Raji (cell line): ENCODE data around the gene KIAA1217.

Experiments
- POLR2A ChIP-seq: IDR thresholded peaks from 2 replicates; pipeline ENCODE4 v1.6.1; 2011; ENCODE audit warnings: low read depth, low read length, control low read depth; ENCODE audit not compliant: insufficient read depth

The KIAA1217 gene

DNA sequence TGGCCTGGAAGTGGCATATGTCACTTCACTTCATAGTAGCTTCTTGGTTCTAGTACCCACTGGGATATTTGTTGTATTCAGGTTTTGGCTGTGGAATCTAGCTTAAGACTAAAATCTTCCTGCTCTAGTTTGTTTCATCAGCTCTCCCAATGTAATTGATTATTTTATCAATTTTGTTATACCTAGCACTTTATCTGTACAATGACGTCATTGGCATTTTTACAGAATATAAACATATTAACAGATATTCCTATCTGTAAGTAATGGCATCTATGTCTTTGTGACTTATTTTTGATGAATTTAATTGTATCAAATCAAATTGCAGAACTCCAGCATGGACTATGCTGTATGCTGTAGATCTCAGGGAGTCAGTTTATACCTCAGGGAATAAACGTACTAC is 19.7 kb downstream of the KIAA1217 start:
- no peak for TF ChIP-seq POLR2A

DNA sequence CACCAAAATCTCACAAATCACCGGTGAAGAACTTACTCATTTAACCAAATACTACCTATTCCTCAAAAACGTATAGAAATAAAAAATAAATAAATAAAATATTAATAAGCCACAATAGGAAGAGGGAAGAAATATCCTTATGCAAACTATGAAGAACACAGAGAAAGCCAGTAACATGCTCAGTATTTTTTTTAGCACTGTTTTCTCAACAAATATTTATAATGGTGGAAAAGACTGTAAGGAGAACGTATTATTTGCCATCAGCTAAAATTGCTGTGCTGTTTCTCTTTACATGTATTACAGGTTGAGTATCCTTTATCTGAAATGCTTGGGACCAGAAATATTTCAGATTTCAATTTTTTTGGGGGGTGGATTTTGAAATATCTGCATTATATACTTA is 21.0 kb downstream of the KIAA1217 start:
- TF ChIP-seq POLR2A, result no peak

DNA sequence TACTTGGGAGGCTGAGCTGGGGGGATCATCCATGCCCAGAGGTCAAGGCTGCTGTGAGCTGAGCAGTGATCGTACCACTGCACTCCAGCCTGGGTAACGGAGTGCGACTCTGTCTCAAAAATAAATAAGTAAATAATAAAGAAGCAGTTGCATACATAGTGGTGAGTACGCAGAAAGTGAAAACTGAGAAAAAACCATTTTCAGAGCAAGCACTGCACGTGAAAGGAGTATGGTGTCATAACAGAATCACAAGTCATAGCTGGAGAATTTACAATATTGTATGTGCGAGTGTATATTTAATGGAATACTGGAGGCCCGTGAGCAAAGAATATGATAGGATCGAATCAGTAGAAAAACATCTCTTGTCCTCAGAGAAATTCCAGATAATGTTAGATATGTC is 22.3 kb downstream of the KIAA1217 start:
- no peak for TF ChIP-seq POLR2A

DNA sequence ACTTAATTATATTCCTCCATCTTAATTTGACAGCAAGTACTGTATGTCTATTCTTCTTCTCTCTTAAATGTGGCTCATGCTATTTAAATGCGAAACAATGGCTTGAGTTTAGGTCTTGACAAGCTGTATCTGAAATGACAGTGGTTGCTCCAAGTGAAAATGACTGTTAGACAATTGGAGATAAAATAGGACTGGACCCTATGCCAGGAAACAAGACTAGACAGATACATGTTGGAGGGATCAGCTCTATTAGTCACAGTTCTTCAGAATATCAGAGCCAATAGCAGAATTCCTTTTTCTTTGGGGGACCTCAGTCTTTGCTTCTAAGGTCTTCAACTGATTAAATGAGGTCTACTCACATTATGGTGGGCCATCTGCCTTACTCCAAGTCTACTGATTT is 25.8 kb downstream of the KIAA1217 start:
- no peak for TF ChIP-seq POLR2A

DNA sequence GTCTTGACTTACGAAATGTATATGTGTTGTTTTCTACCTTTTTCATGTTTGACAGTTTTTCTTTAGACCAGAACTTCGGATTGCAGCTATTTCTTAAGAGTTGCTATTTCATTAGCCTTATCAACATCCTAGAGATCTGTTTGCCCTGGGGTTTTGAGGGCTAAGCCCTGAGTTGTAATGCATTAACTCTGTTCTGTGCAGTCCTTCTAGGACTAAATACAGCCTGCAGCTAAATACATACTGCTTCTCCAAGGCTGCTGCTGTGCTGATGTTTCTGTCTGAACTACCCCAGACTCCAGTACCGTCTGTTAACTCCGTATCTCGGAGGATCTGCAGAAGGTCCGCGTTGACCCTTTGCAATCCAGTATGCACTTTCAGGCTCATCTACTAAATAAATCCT is 26.5 kb downstream of the KIAA1217 start:
- no peak for TF ChIP-seq POLR2A

DNA sequence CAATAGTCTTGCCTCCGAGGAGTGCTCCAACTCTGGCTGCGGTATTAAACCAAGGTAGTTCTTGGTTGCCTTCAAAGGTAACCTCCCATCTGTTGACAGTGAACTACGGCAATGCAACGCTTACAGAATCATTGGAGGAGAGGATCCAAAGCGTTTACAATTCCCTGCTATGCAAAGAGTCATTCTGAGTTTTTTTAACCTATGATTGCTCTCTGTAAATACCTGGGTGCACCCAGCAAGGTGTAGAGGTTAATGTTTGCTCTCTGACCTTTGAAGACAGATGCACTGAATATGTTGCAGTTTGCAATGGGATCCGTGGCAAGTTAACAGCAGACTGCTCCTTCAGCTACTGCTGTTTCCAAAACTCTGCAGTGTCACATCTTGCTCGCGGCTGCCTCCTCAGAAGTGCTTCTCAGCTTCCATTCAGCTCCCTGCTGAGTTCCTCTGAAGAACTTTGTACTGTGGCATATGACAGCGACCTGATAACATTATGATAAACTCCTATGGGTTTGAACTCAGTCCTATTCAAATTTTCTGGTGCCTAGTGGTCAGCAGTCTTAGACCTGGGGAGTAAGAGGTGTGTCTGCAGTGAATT is 29.0 kb downstream of the KIAA1217 start:
- no peak for TF ChIP-seq POLR2A

DNA sequence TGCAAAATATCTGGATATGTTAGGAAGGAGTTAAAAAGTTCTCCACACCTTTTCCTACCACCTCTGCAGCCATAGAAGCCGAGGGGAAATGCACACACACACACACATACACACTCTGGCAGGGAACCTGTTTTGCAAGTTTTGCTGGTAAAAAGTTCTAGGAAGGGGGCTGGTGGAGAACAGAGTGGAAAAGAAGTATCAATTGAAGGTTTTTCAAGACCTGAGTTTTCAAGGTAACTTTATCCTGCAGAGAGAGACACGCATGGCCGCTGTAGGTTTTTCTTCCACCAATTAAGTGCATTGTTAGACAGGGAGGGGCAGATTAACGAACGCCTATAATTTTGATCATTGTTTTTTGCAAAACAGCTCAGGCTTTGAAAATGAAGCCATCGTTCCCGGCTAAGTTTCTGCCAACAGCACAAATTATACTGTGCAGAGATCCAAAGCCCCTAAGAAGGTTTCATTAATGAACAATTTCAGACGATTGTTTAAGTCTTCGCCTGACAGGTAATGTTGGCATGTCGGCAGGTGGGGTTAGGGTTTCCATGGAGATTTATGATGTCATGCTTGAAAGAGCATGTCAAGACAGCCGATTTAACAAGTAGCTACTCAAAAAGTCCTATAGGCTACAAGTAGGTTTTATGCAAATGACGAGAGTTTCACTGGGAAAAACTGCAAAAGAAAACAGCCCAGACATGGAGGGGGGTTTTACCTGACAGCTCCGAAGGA is 29.7 kb downstream of the KIAA1217 start:
- no peak for TF ChIP-seq POLR2A

DNA sequence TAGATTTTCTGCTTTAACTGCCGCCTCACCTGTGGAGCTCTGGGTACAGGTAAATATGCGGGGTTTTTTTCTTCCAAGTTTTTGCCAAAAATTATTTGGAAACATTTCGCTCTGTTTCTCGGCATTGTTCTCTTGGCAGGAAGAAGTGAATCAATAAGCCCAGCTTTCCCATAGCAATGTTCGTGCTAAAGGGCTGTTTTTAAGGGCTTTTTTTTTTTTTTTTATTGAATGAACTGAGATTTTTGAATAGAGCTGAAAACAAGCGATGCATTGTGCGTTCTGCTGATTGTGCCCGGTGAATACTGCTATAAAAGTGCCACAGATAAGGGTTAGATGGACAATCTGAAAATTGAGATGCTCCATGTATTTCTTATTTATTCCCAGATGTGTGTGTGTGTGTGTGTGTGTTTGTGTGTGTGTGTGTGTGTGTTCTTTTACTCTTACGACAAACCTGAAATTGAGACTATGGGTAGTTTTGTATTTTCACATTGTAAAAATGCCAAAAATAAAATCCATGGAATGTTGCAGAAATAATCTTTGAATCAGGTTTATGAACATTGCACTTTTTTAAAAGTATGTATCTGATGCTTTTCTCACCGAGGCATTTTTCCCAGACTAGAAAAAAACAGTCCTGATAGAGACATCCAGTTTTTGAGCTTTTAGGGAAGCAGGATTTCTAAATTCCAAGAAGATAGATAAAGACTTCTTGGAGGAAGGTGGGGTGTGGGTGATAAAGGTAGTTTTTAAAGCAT is 30.5 kb downstream of the KIAA1217 start:
- no peak for TF ChIP-seq POLR2A

DNA sequence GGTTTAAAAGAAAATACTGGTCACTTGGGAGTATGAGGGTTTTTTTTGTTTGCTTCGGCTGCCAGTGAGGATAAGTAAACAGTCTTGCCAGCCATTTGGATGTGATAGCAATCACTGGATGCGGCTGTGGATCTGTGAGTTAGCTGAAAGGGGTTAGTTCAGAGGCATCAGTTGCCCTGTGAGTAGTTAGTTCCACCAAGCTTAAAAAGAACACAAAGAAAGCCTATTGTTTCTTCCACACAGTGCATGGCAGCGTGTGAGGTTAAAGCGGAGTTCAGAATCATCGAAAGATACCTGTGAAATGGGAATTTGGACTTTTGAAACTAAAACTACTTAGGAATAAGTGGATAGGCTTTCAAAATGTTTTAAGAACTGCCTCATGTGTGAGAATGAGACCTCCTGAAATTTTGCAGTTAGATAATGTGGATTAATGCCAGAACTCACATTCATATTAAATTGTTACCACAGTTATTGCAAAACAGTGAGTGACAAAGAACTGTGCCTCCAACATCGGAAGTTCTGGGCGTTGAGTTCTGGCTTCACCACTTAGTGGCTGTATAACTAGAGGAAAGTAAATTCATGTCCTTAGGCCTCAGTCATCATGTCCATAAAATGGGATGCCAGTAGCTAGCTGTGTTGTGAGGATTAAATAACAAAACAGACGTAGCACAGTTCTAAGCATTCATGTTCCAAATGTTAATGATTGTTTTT is 31.3 kb downstream of the KIAA1217 start:
- TF ChIP-seq POLR2A, result no peak

DNA sequence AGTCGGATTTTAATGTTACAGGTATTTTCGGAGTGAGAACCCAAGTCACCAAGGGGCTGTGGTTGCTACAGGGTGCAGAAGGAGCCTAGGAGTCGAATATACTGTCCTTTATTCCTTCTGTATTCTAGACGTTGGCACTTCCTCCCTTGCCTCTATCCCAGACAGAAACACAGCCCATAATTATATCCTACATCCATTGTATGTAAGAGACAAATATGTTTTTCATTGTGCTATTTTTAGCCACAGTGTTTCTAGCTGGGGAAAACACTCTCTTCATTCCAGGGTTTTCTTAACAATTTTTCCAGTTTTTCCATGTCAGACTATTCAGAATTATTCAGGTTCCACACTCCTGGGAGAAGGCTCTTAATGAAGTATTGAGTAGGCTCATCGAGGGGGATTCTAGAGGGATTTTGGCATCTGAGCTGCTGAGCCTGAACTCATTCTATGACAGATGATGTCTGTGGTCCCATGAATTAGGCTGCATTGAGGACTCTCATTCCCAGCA is 32.6 kb downstream of the KIAA1217 start:
- no peak for TF ChIP-seq POLR2A

DNA sequence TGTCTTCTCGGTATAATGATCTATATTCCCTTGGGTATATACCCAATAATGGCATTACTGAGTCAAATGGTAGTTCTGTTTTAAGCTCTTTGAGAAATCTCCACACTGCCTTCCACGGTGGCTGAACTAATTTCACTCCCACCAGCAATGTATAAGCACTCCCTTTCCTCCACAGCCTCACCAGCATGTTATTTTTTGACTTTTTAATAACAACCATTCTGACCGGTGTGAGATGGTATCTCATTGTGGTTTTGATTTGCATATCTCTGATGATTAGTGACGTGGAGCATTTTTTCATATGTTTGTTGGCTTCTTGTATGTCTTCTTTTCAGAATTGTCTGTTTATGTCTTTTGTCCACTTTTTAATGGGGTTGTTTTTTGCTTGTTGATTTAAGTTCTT is 33.6 kb downstream of the KIAA1217 start:
- no peak for TF ChIP-seq POLR2A

DNA sequence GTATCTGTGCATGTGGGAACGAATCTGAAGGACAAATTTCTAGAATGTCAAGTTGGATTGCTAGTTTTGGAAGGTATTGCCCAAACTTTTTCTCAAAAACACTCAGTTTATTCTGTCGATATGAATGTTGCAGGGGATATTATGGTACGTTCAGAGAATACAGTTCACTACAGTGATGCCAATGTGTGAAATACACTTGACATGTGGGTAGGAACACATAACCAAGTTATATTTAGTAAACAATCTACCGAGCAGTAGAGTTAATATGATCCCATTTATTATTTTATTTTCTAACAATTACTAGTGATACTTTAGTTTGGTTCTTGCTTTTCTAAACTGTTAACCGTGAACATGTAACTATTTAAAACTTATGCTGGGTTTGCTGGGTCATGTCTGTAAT is 37.4 kb downstream of the KIAA1217 start:
- TF ChIP-seq POLR2A, result no peak

DNA sequence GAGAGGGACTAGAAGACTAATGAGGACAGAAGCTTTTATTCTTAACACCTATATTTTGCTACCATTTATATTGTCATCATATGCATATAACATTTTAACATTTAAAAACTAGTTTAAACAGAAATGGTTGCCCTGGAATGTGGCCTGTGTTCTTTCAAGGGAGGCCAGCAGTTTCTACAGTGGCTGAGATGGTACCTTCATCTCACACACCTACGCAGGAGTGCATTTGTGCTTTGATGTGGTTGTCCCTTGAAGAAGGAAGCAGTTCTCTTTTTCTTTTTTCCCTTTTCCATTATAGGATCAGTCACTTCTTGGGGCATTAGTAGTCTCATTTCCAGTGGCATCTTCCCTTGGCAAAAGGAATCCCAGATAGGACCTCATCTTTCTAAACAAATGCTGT is 38.9 kb downstream of the KIAA1217 start:
- TF ChIP-seq POLR2A, result no peak

DNA sequence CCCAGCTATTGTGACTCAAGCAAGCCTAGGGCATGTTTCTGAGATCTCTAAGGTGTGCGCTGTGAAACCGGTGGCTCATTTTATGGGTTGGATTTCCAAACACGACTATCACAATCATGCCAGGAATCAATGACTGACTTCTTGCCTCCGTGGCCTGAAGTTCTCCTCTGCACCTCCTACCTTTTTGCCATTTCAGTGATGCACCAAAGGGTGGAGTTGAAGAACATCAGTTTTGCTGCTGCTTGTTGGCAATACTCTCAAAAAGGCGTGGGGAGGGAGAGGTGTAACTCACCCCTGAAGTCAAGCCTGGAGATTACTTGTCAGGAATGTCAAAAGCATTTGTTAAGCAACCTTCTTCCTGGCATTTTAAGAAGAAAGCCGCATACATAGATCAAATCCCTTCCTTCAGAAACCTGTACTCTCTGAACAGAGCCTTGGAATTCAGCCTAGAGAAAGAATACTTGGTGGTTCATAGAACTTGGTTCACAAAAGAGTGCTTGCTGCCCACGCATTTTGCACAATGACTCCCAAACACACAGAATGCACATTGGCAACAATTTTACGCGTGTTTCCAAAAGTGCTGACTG is 41.0 kb downstream of the KIAA1217 start:
- TF ChIP-seq POLR2A, result no peak

DNA sequence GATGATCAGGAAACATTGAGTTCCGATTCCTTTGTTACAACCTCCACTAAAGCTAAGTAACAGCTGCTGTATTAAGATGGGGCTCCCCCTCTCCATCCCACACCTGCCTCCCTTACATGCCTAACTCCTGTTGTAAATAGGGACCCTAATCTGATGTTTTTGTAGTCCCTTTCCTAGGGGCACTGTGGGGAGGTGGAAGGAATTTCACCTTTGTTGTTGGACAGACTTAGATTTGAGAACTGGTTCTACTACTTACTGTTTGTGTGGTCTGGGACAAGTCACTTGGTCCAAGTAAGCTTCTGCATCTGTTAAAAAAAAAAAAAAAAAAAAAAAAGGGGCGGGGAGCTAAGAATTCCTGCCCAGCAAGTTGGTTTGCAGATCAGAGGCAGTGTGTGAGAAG is 42.6 kb downstream of the KIAA1217 start:
- TF ChIP-seq POLR2A, result no peak

DNA sequence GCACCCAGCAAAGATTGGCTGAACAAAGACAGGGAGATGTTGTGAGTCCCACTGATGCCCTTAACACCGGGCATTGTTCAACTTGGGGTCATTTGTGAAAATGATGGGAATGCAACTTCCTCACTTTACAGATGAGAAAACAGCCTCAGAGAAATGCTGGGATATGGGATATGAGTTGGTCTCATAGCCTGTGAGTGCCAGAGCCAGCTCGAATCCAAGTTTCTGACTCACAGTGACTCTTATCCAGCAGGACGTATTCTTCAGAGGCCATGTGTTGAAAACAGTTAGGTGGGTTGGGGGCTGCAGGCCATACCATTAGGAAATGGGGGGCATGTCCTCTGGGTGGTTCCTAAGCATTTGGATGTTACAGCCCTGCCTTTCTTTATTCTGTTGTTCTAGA is 45.2 kb downstream of the KIAA1217 start:
- TF ChIP-seq POLR2A, result no peak
